C4-2B (cell line): ENCODE data around the gene CHD9NB.

Source experiments
- CTCF ChIP-seq: fragments of 450-650 bp; conservative IDR thresholded peaks from 2 replicates; pipeline ENCODE4 v1.5.1; 2017; ENCODE audit warnings: mild to moderate bottlenecking
- ZFX ChIP-seq: fragments of 450-650 bp; IDR thresholded peaks from 2 replicates; pipeline ENCODE4 v1.6.1; 2017

GRCh38 chr16:53007095-53007494 is 45.6 kb downstream of the CHD9NB start:
- TF ChIP-seq CTCF (0 out of 2 replicates have a peak, but pooled peaks have one; percentile 6), ZFX (no peak)
